T-helper 1 cell treated with Interleukin-12 subunit alpha and Interleukin-12 subunit beta and Interleukin-4 antibody, amounts not matched to agents 30 μg/mL and 1 μg/mL, for 36 hours (primary cell): ENCODE measurements around the gene MPST.

Source experiments
- H3K27ac Mint-ChIP-seq: one replicate; pipeline ENCODE4 v1.8.0; 2021; ENCODE audit warnings: mild to moderate bottlenecking, mixed read lengths
- H3K27me3 Mint-ChIP-seq: one replicate; pipeline ENCODE4 v1.8.0; 2021; ENCODE audit warnings: low read depth, mixed read lengths
- H3K36me3 Mint-ChIP-seq: one replicate; pipeline ENCODE4 v1.8.0; 2021; ENCODE audit warnings: low read depth, mixed read lengths
- H3K4me1 Mint-ChIP-seq: one replicate; pipeline ENCODE4 v1.8.0; 2021; ENCODE audit warnings: low read depth, mixed read lengths
- H3K4me3 Mint-ChIP-seq: one replicate; pipeline ENCODE4 v1.8.0; 2021; ENCODE audit warnings: mild to moderate bottlenecking, moderate library complexity, mixed read lengths
- H3K9me3 Mint-ChIP-seq: one replicate; pipeline ENCODE4 v1.8.0; 2021; ENCODE audit warnings: mixed read lengths

Gene MPST

DNA sequence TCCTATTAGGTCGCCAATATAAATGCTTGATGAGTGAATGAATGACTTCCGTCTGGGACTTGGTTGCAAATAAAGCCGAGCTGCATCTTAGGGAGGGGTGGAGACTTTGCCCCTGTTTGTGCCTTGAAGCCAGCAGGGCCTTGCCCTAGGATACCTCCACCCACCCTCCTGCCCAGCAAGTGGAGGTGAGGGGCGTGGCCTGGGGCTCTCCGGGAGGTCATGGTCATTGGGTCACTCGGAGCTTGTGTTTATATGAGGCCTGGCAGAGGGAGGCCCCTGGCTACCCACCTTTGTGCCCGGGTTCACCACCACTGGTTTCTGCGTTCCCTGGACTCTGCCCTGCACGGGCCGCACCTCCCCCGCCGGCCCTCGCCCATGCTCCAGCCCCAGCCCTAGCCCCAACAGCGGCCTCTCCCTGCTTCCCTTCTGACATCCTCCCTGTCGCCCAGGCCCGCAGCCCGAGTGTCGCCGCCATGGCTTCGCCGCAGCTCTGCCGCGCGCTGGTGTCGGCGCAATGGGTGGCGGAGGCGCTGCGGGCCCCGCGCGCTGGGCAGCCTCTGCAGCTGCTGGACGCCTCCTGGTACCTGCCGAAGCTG lies 4.3 kb downstream of the MPST start:
- H3K27me3 Mint-ChIP-seq, result no peaks in the 10 kb centered on the region
- no peaks in the 10 kb centered on the region for H3K9me3 Mint-ChIP-seq
- H3K4me1 Mint-ChIP-seq, result peaks cover 20% of the 10 kb centered on the region
- no peak overlapping the region for H3K4me3 Mint-ChIP-seq
- H3K36me3 Mint-ChIP-seq, result peaks cover 5% of the 10 kb centered on the region
- no peak overlapping the region for H3K27ac Mint-ChIP-seq

DNA sequence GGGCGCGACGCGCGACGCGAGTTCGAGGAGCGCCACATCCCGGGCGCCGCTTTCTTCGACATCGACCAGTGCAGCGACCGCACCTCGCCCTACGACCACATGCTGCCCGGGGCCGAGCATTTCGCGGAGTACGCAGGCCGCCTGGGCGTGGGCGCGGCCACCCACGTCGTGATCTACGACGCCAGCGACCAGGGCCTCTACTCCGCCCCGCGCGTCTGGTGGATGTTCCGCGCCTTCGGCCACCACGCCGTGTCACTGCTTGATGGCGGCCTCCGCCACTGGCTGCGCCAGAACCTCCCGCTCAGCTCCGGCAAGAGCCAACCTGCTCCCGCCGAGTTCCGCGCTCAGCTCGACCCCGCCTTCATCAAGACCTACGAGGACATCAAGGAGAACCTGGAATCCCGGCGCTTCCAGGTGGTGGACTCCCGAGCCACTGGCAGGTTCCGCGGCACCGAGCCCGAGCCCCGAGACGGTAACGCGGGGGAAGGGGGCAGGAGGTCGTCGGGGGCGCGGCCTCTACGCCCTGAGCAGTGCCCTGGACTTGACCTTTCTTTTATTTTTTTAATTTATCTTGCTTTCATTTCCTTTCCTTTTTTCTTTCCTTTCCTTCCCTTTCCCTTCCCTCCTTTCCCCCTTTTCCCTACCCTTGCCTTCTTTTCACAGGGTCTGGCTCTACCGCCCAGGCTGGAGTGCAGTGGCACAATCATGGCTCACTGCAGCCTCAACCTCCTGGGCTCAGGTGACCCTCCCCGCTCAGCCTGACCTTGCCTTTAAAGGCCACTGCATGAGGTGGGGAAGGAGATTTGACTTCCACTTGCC lies 5.0 kb downstream of the MPST start:
- H3K27ac Mint-ChIP-seq, result no peak overlapping the region
- H3K36me3 Mint-ChIP-seq, result peaks cover 5% of the 10 kb centered on the region
- H3K4me3 Mint-ChIP-seq, result no peak overlapping the region
- no peaks in the 10 kb centered on the region for H3K9me3 Mint-ChIP-seq
- no peaks in the 10 kb centered on the region for H3K27me3 Mint-ChIP-seq
- H3K4me1 Mint-ChIP-seq, result peaks cover 20% of the 10 kb centered on the region

DNA sequence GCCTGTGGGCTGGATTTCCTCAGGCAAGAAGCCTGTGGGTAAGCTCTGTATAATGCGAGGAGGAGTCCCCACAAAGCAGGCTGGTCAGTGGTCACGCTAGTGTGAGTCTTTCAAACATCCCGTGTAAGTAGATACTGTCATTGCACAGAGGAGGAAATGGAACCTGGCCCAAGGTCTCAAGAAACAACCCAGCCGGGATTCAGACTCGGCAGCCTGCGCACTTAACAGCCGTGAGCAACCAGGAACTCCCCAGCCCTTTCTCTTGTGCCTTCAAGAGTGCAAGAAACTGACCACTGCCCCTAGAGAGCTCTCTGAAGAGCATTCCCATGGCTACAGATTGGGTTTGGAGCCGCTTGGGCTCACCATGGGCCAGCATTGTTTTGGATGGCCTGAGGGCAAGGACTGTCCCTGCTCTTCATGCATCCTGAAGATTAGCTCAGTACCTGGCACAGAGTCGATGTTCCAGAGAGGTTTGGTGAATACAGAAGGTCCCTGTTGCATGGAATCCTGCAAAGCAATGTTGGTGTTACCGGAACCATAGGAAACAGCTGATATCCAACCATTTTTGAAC lies 6.0 kb downstream of the MPST start:
- Mint-ChIP-seq H3K4me1 (peaks cover 13% of the 10 kb centered on the region), H3K27me3 (no peaks in the 10 kb centered on the region), H3K4me3 (no peak overlapping the region), H3K27ac (no peak overlapping the region), H3K9me3 (no peaks in the 10 kb centered on the region), H3K36me3 (peaks cover 5% of the 10 kb centered on the region)

DNA sequence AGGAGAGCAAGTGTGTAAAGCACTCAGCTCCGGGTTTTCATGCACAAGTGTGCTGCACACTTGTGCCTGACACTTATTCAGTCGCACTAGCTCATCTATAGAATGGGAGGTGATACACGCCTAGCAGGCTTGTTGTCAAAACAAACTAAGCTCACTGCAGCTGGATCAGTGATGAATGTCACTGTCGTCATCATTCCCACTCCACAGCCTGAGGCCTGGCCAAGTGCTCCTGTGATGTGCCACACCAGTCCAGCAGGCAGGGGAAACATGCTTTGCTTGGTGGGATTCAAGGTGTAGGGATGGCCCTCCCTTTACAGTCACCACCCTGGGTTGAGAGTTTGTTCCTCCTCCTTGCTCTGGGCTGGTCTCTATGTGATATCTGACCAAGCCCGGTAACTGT lies 6.8 kb downstream of the MPST start:
- Mint-ChIP-seq H3K4me3 (no peak overlapping the region), H3K36me3 (peaks cover 5% of the 10 kb centered on the region), H3K27ac (no peak overlapping the region), H3K27me3 (no peaks in the 10 kb centered on the region), H3K9me3 (no peaks in the 10 kb centered on the region), H3K4me1 (peaks cover 10% of the 10 kb centered on the region)

DNA sequence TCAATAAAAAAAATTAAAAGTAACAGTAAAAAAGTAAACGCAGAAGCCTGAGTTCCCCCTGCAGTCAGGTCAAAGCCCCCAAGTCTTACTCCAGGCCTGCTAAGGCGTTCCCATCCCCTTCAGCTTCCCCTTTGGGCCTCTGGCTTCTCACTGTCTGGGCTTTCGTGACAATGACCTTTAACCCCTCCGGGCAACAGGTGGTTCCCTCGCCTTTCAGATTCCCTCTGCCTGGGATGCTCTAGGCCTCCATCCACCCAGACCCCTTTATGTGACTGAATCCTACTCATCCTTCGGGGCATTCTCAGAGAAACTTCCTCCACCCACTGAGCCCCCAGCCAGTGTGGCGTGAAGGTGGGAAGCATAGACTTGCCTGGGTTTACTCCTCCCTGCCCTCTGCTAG lies 8.0 kb downstream of the MPST start:
- Mint-ChIP-seq H3K9me3 (no peaks in the 10 kb centered on the region), H3K27me3 (no peaks in the 10 kb centered on the region), H3K36me3 (peaks cover 5% of the 10 kb centered on the region), H3K4me1 (peaks cover 4% of the 10 kb centered on the region), H3K4me3 (no peak overlapping the region), H3K27ac (no peak overlapping the region)

DNA sequence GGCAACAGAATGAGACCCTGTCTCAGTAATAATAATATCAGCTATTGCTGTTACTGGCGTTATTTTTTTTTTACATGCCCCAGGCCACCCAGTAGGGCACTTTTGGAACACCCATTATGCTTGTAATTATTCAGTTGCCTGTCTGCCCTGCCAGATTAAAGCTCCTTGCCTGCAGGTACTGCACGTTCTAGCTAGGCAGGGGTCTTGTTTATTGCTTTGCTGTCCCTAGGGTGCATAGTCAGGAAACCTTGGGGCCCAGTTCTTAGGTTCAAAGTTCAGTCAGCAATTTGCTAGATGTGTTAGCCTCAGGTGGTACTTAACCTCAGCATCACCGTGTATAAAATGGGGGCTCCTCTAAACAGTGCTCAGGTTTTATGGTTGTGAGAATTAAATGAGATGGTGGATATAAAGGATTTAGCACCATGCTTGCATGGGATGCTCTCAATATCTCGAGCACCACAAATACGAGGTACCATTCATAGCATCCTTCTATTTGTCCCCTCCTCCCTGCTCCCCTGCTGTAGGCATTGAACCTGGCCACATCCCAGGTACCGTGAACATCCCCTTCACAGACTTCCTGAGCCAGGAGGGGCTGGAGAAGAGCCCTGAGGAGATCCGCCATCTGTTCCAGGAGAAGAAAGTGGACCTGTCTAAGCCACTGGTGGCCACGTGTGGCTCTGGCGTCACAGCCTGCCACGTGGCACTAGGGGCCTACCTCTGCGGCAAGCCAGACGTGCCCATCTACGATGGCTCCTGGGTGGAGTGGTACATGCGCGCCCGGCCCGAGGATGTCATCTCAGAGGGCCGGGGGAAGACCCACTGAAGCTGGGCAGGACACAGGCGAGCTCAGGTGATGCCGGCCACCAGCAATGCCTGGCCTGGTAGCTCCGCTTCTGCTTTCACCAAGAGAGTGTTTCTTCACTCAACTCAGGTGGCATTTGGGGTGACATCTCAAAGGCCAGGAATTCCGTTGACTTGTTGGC lies 9.4 kb downstream of the MPST start:
- no peak overlapping the region for H3K27ac Mint-ChIP-seq
- no peaks in the 10 kb centered on the region for H3K9me3 Mint-ChIP-seq
- H3K4me3 Mint-ChIP-seq, result no peak overlapping the region

DNA sequence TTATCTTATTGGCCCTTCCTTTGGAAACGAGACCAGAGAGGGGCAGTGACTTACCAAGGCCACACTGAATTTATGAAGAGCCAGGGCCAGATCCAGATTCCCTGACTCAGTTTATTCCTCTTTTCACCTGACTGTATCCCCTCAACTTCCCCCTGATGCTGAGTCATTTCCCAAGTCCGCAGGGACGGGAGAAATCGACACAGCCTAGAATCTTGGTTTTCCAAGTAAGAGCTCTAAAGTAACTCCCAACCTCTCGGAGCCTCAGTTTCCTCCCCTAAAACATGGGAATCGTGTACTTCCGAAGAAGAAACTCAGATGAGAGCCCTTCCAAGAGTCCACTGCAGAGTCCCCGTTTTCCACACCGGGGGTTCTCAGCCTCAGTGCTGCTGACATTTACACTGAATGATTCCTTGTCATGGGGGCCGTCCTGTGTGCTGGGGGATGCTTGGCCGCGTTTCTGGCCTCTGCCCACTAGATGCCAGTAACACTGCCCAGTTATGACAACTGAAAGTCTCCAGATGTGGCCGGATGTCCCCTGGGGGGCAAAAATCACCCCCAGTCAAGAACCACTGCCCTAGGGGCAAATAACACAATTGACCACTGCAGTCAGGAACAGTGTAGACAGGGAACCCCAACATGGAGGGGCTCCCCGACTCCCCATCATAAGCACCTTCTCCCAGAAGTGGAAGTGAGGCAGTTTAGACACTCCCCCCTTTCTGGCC lies 11.2 kb downstream of the MPST start:
- Mint-ChIP-seq H3K4me1 (no peaks in the 10 kb centered on the region), H3K27me3 (peaks cover 9% of the 10 kb centered on the region), H3K4me3 (no peak overlapping the region), H3K27ac (no peak overlapping the region), H3K9me3 (no peaks in the 10 kb centered on the region), H3K36me3 (no peaks in the 10 kb centered on the region)

More for the DNA sequence above, 9.4 kb downstream of the MPST start:
- H3K4me1 Mint-ChIP-seq, result peaks cover 4% of the 10 kb centered on the region
- no peaks in the 10 kb centered on the region for H3K27me3 Mint-ChIP-seq
- H3K36me3 Mint-ChIP-seq, result peaks cover 5% of the 10 kb centered on the region

DNA sequence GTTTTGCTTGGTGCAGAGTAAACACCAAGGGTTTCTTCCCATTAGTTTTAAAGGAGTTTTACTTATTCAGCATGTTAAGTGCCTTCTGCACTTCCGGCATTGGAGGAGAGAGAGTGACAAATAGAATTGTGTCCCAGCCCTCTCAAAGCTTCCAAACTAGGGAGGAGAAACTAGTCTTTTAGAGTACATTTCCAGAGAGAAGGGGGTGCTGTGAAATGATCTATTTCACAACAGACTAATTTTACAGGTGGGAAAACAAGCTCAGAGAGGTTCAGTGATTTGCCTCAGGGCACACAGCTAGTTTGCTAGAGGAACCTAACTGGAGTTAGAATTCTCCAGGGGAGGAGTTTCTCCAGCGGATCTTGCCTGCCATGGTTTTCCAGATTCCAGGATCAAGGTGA lies 12.6 kb downstream of the MPST start:
- Mint-ChIP-seq H3K4me3 (no peak overlapping the region), H3K9me3 (no peaks in the 10 kb centered on the region), H3K27ac (no peak overlapping the region), H3K36me3 (no peaks in the 10 kb centered on the region), H3K27me3 (peaks cover 9% of the 10 kb centered on the region), H3K4me1 (no peaks in the 10 kb centered on the region)

DNA sequence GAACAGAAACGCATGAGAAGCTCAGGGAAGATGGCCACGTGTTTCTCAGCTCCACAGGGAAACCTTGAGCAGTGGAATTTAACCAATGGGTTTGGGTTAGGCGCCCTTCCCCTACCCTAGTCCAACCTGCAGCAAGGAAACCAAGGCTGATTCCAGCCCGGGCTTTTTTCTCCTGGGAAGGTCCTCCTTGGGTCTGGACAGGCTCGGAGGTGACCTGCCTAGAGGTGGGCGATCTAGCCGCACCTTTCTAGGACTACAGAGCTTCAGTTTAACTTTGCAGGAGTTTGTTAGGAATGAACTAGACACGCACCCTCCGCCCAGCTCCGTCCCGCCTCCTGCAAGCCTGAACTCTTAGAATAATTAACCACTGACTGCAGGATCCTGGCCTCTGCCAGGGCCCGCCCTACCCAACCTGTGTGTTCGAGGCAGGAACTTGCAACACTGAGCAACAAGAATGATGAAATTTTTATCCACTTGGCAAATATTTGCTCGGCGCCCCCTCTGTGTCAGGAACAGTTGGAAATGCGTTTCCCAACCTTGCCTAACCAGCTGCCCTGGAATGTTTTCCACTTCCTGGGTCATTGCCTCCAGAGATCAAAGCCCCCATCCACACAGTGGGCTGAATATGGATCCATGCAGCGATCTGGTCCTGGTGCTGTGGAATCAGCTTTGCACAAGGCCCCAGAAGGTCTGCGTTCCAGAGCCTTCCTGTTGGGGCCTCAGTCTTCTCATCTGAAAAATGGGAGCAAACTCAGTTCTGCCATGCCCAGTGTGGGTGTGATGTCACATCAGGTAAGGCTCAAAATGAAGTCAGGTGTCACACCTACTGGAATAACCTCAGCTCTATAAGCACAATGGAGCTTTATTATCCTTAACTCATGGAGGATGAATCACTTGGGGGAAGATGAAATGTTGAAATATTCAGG lies 13.3 kb downstream of the MPST start:
- no peak overlapping the region for H3K4me3 Mint-ChIP-seq
- H3K4me1 Mint-ChIP-seq, result no peaks in the 10 kb centered on the region
- no peak overlapping the region for H3K27ac Mint-ChIP-seq
- H3K27me3 Mint-ChIP-seq, result peaks cover 9% of the 10 kb centered on the region
- H3K9me3 Mint-ChIP-seq, result no peaks in the 10 kb centered on the region
- no peaks in the 10 kb centered on the region for H3K36me3 Mint-ChIP-seq

DNA sequence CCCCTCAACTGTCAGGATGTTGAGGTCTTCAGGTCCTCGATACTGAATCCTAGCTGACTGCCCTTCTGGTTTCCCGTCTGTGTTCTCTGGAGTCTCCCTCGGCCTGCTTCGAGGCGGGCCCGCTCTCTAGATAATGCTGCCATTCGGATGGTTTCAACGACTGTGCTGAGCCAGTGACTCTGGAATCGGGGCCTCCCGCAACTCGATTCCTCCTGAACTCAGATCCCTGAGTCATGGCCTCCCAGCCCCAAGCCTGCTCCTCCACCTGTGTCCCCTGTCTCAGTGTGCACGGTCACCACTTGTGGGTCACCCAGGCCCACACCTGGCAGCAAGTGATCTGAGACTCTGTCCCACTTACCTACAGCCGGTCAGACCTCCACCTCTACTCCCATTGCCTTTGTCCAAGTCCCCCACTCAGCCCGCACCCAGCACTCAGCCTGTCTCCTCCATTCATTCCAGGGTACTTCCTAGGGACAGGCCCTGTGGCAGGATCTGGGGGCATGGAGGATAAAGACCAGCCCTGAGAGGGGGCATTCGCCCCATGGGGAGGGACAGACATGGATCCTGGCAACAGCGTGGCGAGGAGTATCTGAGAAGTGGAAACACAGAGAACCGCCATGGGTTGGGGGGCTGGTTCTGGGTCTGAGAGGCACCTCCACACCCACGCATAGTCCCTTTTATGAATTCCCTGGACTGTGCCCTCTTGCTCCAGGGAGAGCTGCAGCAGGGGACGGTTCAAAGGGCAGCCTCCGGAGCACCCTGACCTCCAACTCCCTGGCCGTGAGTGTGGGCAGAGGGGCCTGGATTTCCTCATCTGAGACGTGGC lies 14.3 kb downstream of the MPST start:
- peaks cover 9% of the 10 kb centered on the region for H3K27me3 Mint-ChIP-seq
- H3K27ac Mint-ChIP-seq, result no peak overlapping the region
- H3K36me3 Mint-ChIP-seq, result no peaks in the 10 kb centered on the region
- H3K4me1 Mint-ChIP-seq, result no peaks in the 10 kb centered on the region
- H3K4me3 Mint-ChIP-seq, result no peak overlapping the region
- H3K9me3 Mint-ChIP-seq, result no peaks in the 10 kb centered on the region

DNA sequence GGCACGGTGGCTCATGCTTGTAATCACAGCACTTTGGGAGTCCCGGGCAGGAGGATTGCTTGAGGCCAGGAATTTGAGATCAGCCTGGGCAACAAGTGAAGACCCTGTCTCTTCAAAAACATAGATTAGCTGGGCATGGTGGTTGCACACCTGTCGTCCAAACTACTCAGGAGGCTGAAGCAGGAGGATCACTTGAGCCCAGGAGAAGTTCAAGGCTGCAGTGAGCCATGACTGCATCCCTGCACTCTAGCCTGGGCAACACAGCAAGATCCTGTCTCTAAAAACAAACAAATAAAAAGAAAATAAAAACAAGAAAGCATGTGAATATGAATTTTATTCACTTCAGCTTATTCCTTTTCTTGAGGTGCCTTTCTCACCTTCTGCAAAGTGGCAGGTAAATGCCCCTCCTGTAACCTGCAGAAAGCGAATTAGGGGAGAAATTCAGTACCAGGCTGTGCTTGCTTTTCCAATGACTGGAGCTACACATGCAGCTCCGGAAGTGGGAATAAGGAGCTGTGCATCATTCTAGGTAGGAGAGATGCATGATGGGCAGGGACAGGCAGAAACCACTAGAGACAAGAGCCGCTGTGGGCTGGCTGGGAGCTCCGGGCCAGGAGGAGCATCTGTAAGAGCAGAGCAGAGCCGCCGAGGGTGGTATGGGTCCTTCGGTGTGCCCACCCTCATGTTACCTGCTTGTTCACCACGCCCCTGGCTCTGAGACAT lies 17.3 kb downstream of the MPST start:
- Mint-ChIP-seq H3K9me3 (no peaks in the 10 kb centered on the region), H3K4me3 (no peak overlapping the region), H3K4me1 (peaks cover 12% of the 10 kb centered on the region), H3K27ac (no peak overlapping the region), H3K27me3 (peaks cover 12% of the 10 kb centered on the region), H3K36me3 (no peaks in the 10 kb centered on the region)

DNA sequence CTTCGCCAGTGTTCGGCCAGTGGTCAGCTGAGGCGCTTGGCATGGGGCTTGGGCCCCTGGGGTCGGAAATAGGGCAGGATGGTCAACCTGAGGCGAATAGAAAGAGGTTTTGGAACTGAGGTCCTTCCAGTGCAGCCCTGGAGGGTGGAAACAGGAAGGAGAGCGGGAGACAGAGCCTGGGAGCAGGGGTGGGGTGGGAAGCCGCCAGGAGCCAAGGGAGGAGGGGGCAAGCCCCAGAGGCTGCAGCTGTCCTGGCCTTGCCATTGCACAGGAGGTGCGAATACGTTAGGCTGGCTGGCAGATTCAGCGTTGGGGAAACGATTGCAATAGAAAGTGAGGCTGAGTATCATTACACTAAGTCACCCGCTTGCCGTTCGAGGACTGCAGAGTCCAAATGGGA lies 18.1 kb downstream of the MPST start:
- peaks cover 12% of the 10 kb centered on the region for H3K4me1 Mint-ChIP-seq
- no peaks in the 10 kb centered on the region for H3K9me3 Mint-ChIP-seq
- no peak overlapping the region for H3K27ac Mint-ChIP-seq
- H3K36me3 Mint-ChIP-seq, result no peaks in the 10 kb centered on the region
- peaks cover 12% of the 10 kb centered on the region for H3K27me3 Mint-ChIP-seq
- H3K4me3 Mint-ChIP-seq, result no peak overlapping the region
